GM21786 (cell line): ENCODE results near the gene DGCR2.

ENCODE experiments used
- ATAC-seq: cut with Tn5 transposase; IDR thresholded peaks from one replicate; pipeline ENCODE4 v1.9.1; 2021; ENCODE audit not compliant: unreplicated experiment

DGCR2 gene

DNA sequence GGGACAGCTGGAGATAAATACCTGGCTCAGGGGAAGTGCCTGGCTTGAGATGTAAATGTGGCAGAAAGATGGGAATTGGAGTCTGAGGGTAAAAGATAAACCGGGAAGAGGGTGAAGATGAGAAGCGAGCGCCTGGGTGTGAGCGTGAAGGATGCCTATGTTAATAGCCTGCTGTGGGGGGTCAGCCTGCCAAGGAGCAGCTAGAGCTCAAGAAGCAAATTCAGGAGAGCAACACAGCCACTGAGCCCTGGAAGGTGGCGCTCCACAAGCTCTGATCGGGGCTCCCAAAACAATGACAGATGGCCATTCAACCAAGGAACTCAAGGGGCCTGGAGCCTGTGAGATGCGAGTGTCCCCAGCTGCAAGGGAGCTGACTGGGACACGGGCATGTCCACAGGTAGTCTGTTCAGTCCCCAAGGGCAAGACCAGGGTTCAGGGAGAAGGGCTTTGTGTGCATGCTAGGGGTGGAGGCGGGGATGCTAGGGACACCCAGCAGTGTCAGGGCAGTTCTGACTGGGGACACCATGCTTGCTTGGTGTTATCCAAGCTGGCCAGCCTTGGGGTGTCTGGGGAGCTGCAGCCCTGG lies 25.1 kb upstream of the DGCR2 start:
- no peak for ATAC-seq

DNA sequence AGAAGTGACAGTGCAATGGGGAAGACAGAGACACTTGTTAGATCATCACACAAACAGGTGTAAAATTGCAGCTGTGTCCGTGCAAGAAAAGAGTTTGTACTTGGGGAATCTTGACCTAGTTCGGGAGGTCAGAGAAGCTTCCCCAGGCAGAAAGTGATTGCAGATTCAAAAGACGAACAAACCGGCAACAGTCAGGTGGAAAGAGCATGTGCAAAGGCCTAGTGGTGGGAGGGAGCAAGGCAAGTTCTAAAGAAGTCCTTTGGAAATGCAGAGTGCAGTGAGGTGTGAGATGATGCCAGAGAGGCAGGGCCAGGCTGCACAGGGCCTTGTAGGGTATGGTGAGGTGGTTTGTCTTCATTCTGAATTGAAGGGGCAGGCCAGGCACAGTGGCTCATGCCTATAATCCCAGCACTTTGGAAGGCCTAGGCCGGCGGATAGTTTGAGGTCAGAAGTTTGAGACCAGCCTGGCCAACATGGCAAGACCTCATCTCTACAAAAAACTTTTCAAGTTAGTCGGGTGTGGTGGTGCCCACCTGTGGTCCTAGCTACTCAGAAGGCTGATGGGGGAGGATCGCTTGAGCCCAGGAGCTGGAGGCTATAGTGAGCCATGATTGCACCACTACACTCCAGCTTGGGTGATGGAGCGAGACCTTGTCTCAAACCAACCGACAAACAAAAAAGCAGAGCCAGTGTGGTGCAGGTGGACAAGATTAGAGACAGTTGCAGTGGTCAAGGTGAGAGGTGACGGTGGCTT lies 24.2 kb upstream of the DGCR2 start:
- no peak for ATAC-seq

DNA sequence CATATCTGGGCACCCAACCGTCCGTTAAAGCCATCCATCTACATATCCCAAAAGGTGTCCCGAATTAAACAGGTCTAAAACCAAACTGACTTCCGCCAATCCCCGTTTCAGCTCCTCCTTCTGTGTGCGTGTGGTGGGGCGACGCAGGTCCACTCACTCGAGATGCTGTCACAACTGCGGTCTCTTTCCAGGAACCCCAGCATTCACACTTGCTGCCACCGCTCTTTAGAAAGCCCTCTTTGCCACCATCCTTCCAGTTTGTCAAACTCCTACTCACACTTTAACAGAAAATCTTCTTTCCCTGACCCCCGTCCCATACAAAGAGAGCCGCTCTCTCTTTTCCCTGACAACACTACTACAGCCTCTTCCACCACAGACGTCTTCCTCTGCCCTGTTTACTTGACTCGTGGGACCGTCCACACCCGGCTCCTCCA lies 21.8 kb upstream of the DGCR2 start:
- no peak for ATAC-seq

DNA sequence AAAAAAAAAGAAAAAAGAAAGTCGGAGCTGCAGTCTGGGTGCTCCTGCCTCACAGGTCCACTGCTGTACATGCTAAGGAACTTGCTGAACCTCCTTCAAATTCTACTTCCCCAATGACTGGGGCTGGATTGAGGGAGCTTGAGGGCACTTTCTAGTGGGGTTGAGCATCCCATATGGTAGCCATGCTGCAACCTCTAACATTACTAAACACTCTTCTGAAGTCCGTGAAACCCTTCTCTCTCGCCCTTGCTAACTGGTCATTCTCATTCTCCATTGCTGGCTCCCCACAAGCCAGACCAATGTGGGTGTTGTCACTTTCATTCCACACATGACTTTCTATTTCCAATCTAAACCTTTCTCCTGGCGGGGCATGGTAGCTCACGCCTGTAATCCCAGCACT lies 21.0 kb upstream of the DGCR2 start:
- no peak for ATAC-seq

DNA sequence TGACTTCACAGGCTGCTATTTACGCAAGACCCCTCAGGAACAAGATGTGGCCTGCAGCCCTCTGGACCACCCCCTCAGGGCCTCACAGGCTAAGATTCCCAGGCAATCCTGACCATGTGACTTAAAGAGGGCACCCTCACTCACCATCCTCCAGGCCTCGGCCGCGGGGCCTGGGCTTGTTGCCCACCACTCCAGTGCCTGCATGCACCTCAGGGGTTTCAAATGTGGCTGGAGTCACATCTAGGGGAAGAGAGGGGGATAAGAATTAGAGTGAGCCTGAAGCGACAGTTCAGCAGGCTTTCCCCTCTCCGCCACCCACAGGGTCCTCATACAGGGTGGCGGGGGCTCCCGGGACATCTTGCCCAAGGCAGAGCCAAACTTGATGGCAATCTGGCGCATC lies 20.2 kb upstream of the DGCR2 start:
- ATAC-seq: no peak

DNA sequence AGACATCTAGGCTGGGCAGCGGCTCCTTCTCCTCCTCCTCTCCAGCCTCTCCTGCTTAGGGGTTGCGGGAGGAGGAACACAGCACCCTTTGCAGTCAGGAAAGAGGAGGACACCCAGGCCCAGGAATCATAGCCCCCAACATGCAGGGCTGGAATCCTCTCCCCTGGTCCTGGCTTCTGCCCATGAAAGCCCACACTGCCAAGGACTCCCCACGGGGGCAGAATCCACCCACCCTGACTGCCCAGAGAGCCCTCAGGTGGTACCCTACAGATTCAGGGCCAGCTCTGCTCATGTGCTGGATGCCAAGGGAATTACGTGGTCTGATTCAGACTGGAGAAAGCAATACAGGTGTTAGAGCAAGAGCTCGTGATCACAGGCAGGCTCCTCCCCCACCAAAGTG lies 17.8 kb upstream of the DGCR2 start:
- ATAC-seq: no peak

DNA sequence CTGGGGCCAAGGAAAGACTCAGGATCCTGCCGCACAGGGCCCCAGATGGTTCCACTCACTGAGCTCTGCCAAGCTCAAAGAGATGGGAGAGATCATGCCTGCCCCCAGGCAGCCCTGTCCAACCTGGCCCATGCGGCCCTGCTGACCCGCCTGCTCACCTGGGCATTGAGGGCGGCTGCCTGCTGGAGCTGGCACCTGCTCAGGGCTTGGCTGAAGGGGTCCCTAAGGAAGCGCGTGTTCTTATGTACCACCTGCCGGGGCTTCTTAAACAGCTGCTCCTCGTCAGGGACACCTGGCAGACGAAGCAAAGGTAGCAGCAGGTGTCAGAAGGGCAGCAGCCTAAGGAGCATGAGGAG lies 16.8 kb upstream of the DGCR2 start:
- no peak for ATAC-seq

DNA sequence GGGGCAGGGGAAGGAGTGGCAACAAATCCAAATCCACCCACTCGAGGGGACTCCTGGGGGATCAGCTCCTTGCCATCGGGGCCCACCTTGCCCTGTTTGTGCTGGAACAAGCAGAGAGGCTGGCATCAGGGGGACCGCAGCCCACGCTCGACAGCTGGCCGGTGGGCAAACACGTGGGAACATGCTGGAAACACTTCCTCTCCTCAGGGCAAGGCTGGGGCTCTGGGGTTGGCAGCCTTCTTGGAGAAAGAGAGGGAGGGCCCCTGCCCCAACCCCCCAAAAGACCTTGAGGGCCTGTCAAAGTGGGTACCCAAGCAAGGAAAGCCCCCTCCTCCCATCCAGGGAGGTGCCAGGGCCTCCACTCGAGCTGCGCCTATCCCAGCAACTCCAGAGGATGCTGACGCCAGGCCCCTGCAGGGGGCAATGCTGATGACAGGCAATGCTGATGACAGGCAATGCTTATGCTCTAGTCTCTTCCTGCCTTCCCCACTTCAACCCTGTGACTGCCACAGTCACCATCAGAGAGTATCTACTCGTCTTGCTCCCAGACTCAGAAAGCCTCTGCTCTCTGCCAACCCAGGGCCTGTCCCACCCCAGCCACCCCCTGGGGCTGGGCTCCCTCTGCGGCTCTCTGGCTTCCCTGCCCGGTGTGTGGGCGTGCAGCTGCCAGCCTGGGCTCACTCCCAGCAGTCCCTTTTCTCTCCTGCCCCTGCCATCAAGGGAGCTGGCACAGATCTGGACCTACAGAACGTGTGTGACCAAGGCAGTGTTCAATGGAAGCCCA lies 16.2 kb upstream of the DGCR2 start:
- ATAC-seq: no peak

DNA sequence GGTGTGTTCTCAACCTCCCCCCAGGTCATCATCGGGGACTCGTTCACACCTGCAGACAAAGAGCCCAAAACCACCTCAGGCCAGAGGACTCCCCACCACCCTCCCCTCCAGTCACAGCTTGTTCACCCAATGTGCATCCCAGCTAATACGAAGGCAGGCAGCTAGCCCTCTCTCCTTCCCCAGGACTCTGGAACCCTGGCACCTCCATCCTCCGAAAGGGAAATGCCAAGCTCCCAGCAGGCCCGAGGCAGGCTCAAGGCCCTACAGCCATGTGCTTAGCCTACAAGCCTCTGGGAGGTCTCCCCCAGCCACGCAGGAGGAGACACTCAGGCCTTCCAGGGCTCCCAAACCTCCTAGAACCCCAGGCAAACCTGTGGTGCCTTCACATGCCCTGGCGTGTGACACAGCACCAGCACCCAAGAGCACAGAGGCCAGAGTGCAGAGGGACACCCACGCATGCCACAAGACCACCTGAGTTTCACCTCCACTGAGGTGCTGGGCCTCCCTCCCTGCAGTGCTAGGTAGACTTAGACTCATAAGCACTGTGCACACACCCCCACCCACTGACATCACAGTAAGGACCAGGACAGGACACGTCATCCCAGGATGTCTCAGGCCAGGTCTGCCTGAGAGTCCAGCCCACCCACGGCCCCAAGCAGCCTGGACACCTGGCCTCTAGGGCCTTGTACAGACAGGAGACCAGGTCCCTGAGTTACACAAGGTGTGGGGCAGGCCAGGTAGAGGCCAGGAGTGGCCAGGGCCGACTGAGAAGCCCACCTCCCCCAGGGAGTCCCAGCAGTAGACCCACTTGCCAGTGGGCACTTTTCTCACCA lies 15.4 kb upstream of the DGCR2 start:
- no peak for ATAC-seq

DNA sequence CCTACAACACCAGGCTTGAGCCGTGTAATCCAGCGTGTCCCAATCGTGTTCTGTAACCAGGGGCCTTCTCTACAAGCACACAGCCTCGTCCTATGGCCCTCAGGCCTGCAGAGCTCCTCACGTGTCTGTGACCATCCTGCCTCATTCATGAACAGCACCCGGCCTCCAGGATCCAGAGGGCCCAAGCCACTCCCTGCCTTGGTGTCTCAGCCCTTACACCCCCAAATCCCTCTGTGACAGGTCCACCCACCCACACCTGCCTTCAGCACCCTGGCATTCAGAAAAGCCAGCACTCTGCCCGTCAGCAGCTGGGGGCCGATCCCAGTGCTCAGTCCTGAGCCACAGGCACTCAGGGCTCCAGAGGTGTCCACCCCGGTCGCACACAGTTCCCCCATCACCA lies 14.7 kb upstream of the DGCR2 start:
- no peak for ATAC-seq

DNA sequence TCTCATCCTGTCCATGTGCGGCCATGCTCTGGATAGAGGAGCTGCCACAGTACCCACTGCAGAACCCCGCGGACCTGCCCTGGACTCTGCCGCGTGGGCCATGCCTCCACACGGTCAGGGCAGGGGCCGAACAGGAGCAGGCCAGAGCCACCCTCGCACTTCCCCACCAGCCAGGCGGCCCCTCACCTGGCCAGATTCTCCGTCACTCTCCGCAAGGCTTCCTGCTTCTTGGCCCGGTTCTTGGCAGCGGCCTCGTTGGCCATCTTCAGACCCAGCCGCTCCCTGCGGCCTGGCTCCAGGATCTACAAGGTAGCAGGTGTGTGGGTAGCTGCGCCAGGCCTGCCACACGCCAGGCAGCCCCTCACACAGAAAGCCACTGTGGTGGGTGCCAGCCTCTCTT lies 12.7 kb upstream of the DGCR2 start:
- ATAC-seq: no peak

DNA sequence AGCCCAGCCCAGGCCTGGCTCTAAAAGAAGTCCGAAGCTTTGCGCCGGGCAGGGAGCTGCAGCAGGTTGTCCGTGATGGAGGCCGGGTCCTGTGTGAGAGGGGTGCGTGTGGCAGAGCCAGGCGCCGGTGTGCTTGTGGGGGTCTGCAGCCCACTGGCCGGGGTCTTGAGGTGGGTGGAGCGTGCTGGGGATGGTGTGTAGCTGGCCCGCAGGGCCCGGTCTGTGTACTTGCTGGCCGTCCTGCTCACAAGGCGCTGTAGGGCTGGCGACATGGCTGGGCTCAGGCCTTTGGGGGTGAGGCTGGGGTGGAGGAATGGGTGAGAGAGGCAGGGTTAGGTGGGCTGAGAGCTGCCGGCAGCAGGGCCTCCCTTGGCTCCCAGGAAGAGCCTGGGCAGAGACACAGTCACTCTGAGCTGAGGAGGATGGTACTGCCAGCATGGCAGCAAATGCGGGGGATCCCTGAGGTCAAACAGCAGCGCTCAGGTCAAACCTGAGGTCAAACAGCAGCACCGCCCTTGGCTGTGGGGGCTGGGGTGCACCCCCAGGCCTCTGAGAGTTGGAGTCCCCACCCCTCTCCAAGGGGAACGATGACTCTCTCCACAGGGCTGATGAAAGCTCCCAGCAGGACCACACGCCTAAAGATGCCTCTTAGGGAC lies 12.1 kb upstream of the DGCR2 start:
- ATAC-seq: no peak

DNA sequence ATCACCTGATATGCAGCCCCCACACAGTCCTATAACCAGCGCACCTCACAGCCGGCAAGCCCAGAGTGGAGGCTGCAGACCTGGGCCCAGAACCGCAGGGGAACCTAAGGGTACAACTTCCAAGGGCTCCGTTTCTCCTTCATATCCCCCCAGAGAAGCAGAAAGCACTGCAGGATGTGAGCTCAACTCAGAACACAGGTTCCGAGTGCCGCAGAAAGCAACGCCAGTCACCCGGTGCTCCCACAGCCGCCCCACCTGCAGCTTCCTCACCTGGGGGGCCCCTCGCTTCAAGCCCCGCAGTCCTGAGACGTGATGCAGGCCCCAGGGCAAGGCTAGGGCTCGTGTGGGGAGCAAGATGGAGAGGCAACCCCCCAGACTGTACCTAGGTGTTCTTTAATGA lies 11.3 kb upstream of the DGCR2 start:
- ATAC-seq: no peak

DNA sequence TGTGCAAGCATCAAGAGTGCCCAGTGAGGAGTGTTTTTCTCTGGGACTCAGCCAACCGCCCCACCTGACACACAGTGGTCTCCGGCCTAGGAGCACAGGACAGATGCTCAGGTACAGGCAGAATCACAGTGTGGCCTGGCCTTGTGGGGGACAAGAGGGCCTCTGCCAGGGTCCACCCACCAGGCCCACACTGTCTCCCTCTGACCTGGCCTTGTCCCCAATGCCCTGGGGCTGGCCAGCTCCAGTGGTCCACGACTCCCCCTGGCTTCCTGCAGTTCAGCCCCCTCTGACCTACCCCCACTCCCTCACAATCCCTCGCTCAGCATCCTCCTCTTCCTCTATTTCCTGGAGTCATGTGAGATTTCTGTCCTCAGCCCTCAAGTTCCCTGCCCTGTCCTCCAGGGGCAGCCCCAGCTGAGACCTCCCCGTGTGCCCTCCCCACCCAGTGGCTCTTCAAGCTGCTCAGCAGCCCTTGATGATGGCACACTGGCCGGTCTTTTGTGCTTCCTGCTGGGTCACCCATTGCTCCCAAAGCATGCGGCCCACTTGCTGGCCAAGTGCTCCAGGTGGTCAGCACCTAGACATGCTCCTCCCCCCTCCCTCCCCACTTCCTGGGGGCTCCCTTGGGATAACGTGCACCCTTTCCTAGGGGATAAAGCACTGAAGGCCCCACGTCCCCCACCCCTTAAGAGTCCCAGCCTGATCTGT lies 10.6 kb upstream of the DGCR2 start:
- ATAC-seq: no peak

DNA sequence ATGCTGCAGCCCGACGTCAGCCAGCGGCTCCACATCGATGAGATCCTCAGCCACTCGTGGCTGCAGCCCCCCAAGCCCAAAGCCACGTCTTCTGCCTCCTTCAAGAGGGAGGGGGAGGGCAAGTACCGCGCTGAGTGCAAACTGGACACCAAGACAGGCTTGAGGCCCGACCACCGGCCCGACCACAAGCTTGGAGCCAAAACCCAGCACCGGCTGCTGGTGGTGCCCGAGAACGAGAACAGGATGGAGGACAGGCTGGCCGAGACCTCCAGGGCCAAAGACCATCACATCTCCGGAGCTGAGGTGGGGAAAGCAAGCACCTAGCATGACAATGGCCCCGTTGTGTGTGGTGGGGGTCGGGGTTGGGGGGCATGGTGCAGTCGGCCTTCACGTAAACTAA lies 9.9 kb upstream of the DGCR2 start:
- no peak for ATAC-seq

DNA sequence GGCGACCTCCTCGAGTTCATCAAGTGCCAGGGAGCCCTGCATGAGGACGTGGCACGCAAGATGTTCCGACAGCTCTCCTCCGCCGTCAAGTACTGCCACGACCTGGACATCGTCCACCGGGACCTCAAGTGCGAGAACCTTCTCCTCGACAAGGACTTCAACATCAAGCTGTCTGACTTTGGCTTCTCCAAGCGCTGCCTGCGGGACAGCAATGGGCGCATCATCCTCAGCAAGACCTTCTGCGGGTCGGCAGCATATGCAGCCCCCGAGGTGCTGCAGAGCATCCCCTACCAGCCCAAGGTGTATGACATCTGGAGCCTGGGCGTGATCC lies 9.4 kb upstream of the DGCR2 start:
- ATAC-seq: no peak

DNA sequence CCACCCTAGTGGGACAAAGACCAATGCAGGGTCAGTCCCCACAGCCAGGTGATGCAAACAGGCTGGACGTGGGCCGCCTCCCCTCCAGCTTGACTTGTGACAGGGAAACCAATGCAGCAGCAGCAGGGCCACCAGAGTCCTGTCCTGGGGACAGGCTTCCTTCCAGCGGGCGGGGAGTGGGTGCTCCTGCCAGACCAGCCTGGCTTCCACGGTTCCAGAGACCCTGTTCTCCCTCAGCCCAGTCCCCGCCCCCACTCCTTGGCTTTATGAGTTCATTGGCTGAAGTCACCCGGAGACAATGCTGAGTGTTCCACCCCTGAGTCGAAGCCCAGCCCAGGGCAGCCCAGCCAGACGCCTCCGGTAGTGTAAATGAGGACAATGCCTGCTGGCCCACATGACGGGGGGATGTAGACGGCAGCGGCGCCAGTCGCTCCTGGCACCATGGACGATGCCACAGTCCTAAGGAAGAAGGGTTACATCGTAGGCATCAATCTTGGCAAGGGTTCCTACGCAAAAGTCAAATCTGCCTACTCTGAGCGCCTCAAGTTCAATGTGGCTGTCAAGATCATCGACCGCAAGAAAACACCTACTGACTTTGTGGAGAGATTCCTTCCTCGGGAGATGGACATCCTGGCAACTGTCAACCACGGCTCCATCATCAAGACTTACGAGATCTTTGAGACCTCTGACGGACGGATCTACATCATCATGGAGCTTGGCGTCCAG lies 8.9 kb upstream of the DGCR2 start, which contains the start of gene TSSK2:
TSSK2 (plus strand) TSS at position 350 of the 726 bp plus-strand sequence; CDS start at position 442, 92 bp downstream.
- ATAC-seq: no peak

DNA sequence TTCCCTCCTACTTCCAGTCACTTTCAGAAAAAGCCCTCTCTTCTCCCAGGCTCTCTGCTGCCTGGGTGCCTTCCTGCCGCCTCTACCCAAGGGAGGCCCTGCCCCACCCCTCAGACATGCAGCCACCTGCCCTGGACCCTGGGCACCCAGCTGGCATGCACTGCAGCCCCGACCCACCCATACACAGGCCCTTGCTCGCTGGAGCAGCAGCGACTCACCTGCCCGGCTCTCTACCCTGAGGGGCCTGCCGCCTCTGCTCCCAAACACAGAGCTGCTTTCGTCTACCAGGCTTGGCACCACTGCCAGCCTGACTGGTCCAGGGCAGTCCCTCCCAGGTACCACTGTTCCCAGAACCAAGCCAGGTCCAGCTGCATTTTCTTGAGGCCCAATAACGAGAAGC lies 7.7 kb upstream of the DGCR2 start:
- ATAC-seq: no peak

DNA sequence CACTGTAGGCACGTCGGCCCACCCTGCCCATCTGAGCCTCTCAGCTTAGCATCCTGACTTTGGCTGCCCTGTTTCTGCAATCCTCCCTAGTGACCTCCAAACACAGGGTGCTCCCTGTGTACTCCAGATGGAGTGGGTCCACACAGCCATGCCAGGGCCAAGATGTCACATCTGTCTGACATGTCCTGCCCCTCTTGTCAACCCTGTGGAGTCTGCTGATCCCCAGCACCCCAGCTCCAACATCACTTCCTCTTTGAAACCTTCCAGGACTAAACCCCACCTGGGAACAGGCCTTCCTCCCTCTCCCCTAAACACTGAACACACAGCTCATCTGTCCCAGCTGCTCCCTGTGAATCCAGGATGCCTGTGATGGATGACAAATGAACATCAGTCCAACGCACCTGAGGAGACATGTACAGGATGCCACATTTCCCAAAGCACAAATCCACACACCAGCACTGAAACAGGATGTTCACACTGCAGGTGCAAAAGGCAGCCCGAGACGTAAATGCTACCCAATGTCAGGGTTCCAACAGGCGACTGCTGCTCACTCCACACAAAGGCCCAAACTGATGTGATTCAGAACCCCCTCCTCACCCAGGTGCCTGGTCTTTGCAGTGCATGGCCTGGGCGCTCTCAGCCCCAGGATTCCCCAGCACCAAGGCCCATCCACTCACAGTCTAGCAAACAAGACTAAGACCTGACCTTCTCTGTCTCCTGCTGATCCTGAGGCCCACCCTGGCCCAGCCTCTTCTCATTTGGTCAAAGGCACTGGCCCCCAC lies 6.9 kb upstream of the DGCR2 start:
- ATAC-seq: no peak
